GM23338 (cell line): ENCODE measurements around the gene SGCG. TPM values are rescaled to one million over a fixed set of nuclear protein-coding genes. Genes with fewer than 3 reads are reported as not detected.

Experiments
- ATAC-seq: fragments of 200-7000 bp; cut with Tn5 transposase; 3 replicates; pipeline ENCODE4 v1.9.1; 2020
- DNase-seq: peaks from one replicate; pipeline ENCODE4 v3.0.0-alpha.2; 2015; ENCODE audit warnings: low spot score
- H2AFZ ChIP-seq: fragments of 200-600 bp; sonication (generic); 2 replicates; pipeline ENCODE4 v1.8.0; 2016; ENCODE audit warnings: antibody characterized with exemption, mild to moderate bottlenecking, moderate library complexity
- H3F3A ChIP-seq: fragments of 200-600 bp; sonication (generic); replicated peaks from 2 replicates; pipeline ENCODE4 v1.8.0; 2017; ENCODE audit warnings: antibody characterized with exemption, mixed run types, low read depth
- H3K27ac ChIP-seq: fragments of 200-600 bp; sonication (generic); 2 replicates; pipeline ENCODE4 v1.6.1; 2016; ENCODE audit warnings: low read depth
- H3K27me3 ChIP-seq: fragments of 200-600 bp; sonication (generic); 2 replicates; pipeline ENCODE4 v1.8.0; 2016; ENCODE audit warnings: mild to moderate bottlenecking, mixed run types, moderate library complexity; ENCODE audit not compliant: insufficient read depth
- H3K36me3 ChIP-seq: fragments of 200-600 bp; sonication (generic); 2 replicates; pipeline ENCODE4 v1.8.0; 2016; ENCODE audit warnings: mild to moderate bottlenecking; ENCODE audit not compliant: insufficient read depth
- H3K4me1 ChIP-seq: fragments of 200-600 bp; sonication (generic); 2 replicates; pipeline ENCODE4 v1.8.0; 2016; ENCODE audit warnings: mild to moderate bottlenecking, moderate library complexity; ENCODE audit not compliant: insufficient read depth
- H3K4me2 ChIP-seq: fragments of 200-600 bp; sonication (generic); 2 replicates; pipeline ENCODE4 v1.7.1; 2017; ENCODE audit warnings: mixed run types
- H3K4me3 ChIP-seq: fragments of 200-600 bp; sonication (generic); 2 replicates; pipeline ENCODE4 v1.6.1; 2016; ENCODE audit warnings: mixed run types
- H3K79me2 ChIP-seq: fragments of 200-600 bp; sonication (generic); replicated peaks from 2 replicates; pipeline ENCODE4 v1.8.0; 2017; ENCODE audit warnings: mild to moderate bottlenecking; ENCODE audit not compliant: insufficient read depth
- H3K9me2 ChIP-seq: fragments of 200-600 bp; sonication (generic); 2 replicates; pipeline ENCODE4 v1.8.0; 2017; ENCODE audit not compliant: insufficient read depth
- H4K20me1 ChIP-seq: fragments of 200-600 bp; sonication (generic); replicated peaks from 2 replicates; pipeline ENCODE4 v1.8.0; 2017; ENCODE audit warnings: mild to moderate bottlenecking; ENCODE audit not compliant: insufficient read depth
- H3K27ac Mint-ChIP-seq: 2 replicates; pipeline ENCODE4 v1.8.0; 2020; ENCODE audit warnings: inconsistent platforms, mild to moderate bottlenecking, moderate library complexity, mixed read lengths
- H3K27me3 Mint-ChIP-seq: 3 replicates; pipeline ENCODE4 v1.8.0; 2022; ENCODE audit warnings: low read depth, mild to moderate bottlenecking, moderate library complexity, mixed read lengths, inconsistent platforms; ENCODE audit not compliant: insufficient read depth, poor library complexity
- H3K36me3 Mint-ChIP-seq: 3 replicates; pipeline ENCODE4 v1.8.0; 2021; ENCODE audit warnings: low read depth, mild to moderate bottlenecking, inconsistent platforms, moderate library complexity, mixed read lengths
- H3K4me1 Mint-ChIP-seq: 3 replicates; pipeline ENCODE4 v1.8.0; 2020; ENCODE audit warnings: mild to moderate bottlenecking, inconsistent platforms, mixed read lengths
- H3K4me3 Mint-ChIP-seq: 3 replicates; pipeline ENCODE4 v1.8.0; 2021; ENCODE audit warnings: moderate library complexity, mild to moderate bottlenecking, inconsistent platforms, mixed read lengths
- H3K9me3 Mint-ChIP-seq: 3 replicates; pipeline ENCODE4 v1.8.0; 2020; ENCODE audit warnings: moderate library complexity, mild to moderate bottlenecking, inconsistent platforms, mixed read lengths
- EZH2 ChIP-seq: fragments of 200-600 bp; sonication (generic); IDR thresholded peaks from one replicate; pipeline ENCODE4 v1.8.0; 2017; ENCODE audit warnings: antibody characterized with exemption, mild to moderate bottlenecking, low read depth; ENCODE audit not compliant: unreplicated experiment
- JUNB ChIP-seq: IDR thresholded peaks from one replicate; pipeline ENCODE4 v1.6.1; 2016; ENCODE audit warnings: antibody characterized with exemption; ENCODE audit not compliant: unreplicated experiment
- NANOG ChIP-seq: IDR thresholded peaks from 2 replicates; pipeline ENCODE4 v1.6.1; 2016; ENCODE audit warnings: antibody characterized with exemption, borderline replicate concordance
- POLR2AphosphoS5 ChIP-seq: IDR thresholded peaks from 2 replicates; pipeline ENCODE4 v1.6.1; 2016; ENCODE audit warnings: antibody characterized with exemption, low read depth
- REST ChIP-seq: IDR thresholded peaks from one replicate; pipeline ENCODE4 v1.6.1; 2018; ENCODE audit warnings: antibody characterized with exemption; ENCODE audit not compliant: unreplicated experiment
- STAT1 ChIP-seq: IDR thresholded peaks from one replicate; pipeline ENCODE4 v1.6.1; 2016; ENCODE audit warnings: antibody characterized with exemption; ENCODE audit not compliant: unreplicated experiment
- ZNF114 ChIP-seq: fragments of 250-450 bp; sonication (Bioruptor Pico); IDR thresholded peaks from 2 replicates; pipeline ENCODE4 v1.5.0; 2020; ENCODE audit warnings: mild to moderate bottlenecking, moderate library complexity
- ZNF331 ChIP-seq: fragments of 250-450 bp; sonication (Bioruptor Pico); IDR thresholded peaks from 2 replicates; pipeline ENCODE4 v1.5.0; 2020; ENCODE audit warnings: low read depth, mild to moderate bottlenecking, moderate library complexity
- polyA plus RNA-seq: library from polyadenylated mRNA; unstranded; fragments of >200 nt; fragmentation: Nextera tagmentation; extraction: Ambion mirVana; gene quantifications from 2 replicates; pipeline ENCODE4 v1.2.1, GENCODE V29; 2016
- total RNA-seq: library from RNA; depleted of rRNA; stranded (reverse); fragments of >200 nt; shearing (Covaris generic); gene quantifications from 2 replicates; pipeline ENCODE4 v1.2.3, GENCODE V29; 2014
- TF ChIP-seq, protein P1 (sequence below): fragments of 250-450 bp; sonication (Bioruptor Pico); IDR thresholded peaks from 2 replicates; pipeline ENCODE4 v1.5.0; 2020; ENCODE audit warnings: mild to moderate bottlenecking, moderate library complexity
- TF ChIP-seq, protein P2 (sequence below): IDR thresholded peaks from 2 replicates; pipeline ENCODE4 v1.6.1; 2016; ENCODE audit warnings: antibody characterized with exemption
- TF ChIP-seq, protein P3 (sequence below), 2 experiments: fragments of 200-600 bp in 1 of 2; sonication (generic) in 1 of 2; conservative IDR thresholded peaks; 2 replicates each; pipeline versions ENCODE4 v1.5.1 to v1.6.1; 2016 to 2017; ENCODE audit warnings: antibody characterized with exemption in 2 of 2, low read depth in 2 of 2, mild to moderate bottlenecking in 2 of 2, moderate library complexity in 1 of 2

The SGCG gene
- total and polyA plus RNA-seq, 2 experiments from 2014 or later = not detected

GRCh38 chr13:23279321-23279720, 98.5 kb downstream of the SGCG start:
- DNase-seq (no peak), ATAC-seq (no peak)
- no peak overlapping the region for H3K27ac Mint-ChIP-seq
- H3K27ac ChIP-seq = no peak overlapping the region
- H3K36me3 ChIP-seq = no peaks in the 10 kb centered on the region
- TF ChIP-seq NANOG = no peak
- TF ChIP-seq ZNF114 (CRISPR knock-in tag) = no peak
- no peak for TF ChIP-seq POLR2AphosphoS5
- TF ChIP-seq, protein P1, sequence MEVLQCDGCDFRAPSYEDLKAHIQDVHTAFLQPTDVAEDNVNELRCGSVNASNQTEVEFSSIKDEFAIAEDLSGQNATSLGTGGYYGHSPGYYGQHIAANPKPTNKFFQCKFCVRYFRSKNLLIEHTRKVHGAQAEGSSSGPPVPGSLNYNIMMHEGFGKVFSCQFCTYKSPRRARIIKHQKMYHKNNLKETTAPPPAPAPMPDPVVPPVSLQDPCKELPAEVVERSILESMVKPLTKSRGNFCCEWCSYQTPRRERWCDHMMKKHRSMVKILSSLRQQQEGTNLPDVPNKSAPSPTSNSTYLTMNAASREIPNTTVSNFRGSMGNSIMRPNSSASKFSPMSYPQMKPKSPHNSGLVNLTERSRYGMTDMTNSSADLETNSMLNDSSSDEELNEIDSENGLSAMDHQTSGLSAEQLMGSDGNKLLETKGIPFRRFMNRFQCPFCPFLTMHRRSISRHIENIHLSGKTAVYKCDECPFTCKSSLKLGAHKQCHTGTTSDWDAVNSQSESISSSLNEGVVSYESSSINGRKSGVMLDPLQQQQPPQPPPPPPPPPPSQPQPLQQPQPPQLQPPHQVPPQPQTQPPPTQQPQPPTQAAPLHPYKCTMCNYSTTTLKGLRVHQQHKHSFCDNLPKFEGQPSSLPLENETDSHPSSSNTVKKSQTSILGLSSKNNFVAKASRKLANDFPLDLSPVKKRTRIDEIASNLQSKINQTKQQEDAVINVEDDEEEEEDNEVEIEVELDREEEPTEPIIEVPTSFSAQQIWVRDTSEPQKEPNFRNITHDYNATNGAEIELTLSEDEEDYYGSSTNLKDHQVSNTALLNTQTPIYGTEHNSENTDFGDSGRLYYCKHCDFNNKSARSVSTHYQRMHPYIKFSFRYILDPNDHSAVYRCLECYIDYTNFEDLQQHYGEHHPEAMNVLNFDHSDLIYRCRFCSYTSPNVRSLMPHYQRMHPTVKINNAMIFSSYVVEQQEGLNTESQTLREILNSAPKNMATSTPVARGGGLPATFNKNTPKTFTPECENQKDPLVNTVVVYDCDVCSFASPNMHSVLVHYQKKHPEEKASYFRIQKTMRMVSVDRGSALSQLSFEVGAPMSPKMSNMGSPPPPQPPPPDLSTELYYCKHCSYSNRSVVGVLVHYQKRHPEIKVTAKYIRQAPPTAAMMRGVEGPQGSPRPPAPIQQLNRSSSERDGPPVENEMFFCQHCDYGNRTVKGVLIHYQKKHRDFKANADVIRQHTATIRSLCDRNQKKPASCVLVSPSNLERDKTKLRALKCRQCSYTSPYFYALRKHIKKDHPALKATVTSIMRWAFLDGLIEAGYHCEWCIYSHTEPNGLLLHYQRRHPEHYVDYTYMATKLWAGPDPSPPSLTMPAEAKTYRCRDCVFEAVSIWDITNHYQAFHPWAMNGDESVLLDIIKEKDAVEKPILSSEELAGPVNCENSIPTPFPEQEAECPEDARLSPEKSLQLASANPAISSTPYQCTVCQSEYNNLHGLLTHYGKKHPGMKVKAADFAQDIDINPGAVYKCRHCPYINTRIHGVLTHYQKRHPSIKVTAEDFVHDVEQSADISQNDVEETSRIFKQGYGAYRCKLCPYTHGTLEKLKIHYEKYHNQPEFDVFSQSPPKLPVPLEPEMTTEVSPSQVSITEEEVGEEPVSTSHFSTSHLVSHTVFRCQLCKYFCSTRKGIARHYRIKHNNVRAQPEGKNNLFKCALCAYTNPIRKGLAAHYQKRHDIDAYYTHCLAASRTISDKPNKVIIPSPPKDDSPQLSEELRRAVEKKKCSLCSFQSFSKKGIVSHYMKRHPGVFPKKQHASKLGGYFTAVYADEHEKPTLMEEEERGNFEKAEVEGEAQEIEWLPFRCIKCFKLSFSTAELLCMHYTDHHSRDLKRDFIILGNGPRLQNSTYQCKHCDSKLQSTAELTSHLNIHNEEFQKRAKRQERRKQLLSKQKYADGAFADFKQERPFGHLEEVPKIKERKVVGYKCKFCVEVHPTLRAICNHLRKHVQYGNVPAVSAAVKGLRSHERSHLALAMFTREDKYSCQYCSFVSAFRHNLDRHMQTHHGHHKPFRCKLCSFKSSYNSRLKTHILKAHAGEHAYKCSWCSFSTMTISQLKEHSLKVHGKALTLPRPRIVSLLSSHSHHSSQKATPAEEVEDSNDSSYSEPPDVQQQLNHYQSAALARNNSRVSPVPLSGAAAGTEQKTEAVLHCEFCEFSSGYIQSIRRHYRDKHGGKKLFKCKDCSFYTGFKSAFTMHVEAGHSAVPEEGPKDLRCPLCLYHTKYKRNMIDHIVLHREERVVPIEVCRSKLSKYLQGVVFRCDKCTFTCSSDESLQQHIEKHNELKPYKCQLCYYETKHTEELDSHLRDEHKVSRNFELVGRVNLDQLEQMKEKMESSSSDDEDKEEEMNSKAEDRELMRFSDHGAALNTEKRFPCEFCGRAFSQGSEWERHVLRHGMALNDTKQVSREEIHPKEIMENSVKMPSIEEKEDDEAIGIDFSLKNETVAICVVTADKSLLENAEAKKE (CRISPR knock-in tag) = no peak
- TF ChIP-seq ZNF331 (CRISPR knock-in tag) = no peak
- TF ChIP-seq, protein P2, sequence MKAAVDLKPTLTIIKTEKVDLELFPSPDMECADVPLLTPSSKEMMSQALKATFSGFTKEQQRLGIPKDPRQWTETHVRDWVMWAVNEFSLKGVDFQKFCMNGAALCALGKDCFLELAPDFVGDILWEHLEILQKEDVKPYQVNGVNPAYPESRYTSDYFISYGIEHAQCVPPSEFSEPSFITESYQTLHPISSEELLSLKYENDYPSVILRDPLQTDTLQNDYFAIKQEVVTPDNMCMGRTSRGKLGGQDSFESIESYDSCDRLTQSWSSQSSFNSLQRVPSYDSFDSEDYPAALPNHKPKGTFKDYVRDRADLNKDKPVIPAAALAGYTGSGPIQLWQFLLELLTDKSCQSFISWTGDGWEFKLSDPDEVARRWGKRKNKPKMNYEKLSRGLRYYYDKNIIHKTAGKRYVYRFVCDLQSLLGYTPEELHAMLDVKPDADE = no peak
- TF ChIP-seq EZH2 = no peak
- TF ChIP-seq JUNB = no peak
- no peak for TF ChIP-seq STAT1
- TF ChIP-seq, protein P3, sequence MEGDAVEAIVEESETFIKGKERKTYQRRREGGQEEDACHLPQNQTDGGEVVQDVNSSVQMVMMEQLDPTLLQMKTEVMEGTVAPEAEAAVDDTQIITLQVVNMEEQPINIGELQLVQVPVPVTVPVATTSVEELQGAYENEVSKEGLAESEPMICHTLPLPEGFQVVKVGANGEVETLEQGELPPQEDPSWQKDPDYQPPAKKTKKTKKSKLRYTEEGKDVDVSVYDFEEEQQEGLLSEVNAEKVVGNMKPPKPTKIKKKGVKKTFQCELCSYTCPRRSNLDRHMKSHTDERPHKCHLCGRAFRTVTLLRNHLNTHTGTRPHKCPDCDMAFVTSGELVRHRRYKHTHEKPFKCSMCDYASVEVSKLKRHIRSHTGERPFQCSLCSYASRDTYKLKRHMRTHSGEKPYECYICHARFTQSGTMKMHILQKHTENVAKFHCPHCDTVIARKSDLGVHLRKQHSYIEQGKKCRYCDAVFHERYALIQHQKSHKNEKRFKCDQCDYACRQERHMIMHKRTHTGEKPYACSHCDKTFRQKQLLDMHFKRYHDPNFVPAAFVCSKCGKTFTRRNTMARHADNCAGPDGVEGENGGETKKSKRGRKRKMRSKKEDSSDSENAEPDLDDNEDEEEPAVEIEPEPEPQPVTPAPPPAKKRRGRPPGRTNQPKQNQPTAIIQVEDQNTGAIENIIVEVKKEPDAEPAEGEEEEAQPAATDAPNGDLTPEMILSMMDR (conservative IDR thresholded peaks at IDR 0.05; ENCODE audit: low read depth in 2 of 2) = no peak
- no peak for TF ChIP-seq REST
- no peak overlapping the region for H3K4me2 ChIP-seq
- H3K79me2 ChIP-seq = no peaks in the 10 kb centered on the region
- peaks cover 14% of the 10 kb centered on the region for H3K9me3 Mint-ChIP-seq
- H3K4me1 Mint-ChIP-seq = no peaks in the 10 kb centered on the region
- H3K4me3 Mint-ChIP-seq = no peak overlapping the region
- H3K4me1 ChIP-seq = no peaks in the 10 kb centered on the region
- H4K20me1 ChIP-seq = no peaks in the 10 kb centered on the region
- no peak overlapping the region for H2AFZ ChIP-seq
- H3K36me3 Mint-ChIP-seq = no peaks in the 10 kb centered on the region; the same call in 2 of the 3 replicates
- H3K27me3 Mint-ChIP-seq = no peaks in the 10 kb centered on the region
- no peaks in the 10 kb centered on the region for H3F3A ChIP-seq
- no peak overlapping the region for H3K4me3 ChIP-seq
- H3K27me3 ChIP-seq = no peaks in the 10 kb centered on the region
- H3K9me2 ChIP-seq = peaks cover 4% of the 10 kb centered on the region; the same call in 1 of the 2 replicates
